Osteocyte (in vitro differentiated cells): ENCODE data around the gene TMEM175. TPM values are rescaled to one million over a fixed set of nuclear protein-coding genes. Genes with fewer than 3 reads are reported as not detected.

Experiments
- DNase-seq: peaks from one replicate; pipeline ENCODE4 v3.0.0; 2021; ENCODE audit warnings: mixed read lengths; ENCODE audit not compliant: unreplicated experiment; ENCODE audit errors: extremely low spot score
- H3K27ac Mint-ChIP-seq: one replicate; pipeline ENCODE4 v1.8.0; 2021; ENCODE audit warnings: mild to moderate bottlenecking, mixed read lengths; ENCODE audit not compliant: unreplicated experiment
- H3K27me3 Mint-ChIP-seq: one replicate; pipeline ENCODE4 v1.8.0; 2021; ENCODE audit warnings: mixed read lengths; ENCODE audit not compliant: unreplicated experiment
- H3K36me3 Mint-ChIP-seq: one replicate; pipeline ENCODE4 v1.8.0; 2021; ENCODE audit warnings: mixed read lengths; ENCODE audit not compliant: unreplicated experiment
- H3K4me1 Mint-ChIP-seq: one replicate; pipeline ENCODE4 v1.8.0; 2021; ENCODE audit warnings: mixed read lengths; ENCODE audit not compliant: unreplicated experiment
- H3K4me3 Mint-ChIP-seq: one replicate; pipeline ENCODE4 v1.8.0; 2021; ENCODE audit warnings: mild to moderate bottlenecking, moderate library complexity, mixed read lengths; ENCODE audit not compliant: unreplicated experiment
- H3K9me3 Mint-ChIP-seq: one replicate; pipeline ENCODE4 v1.8.0; 2021; ENCODE audit warnings: mixed read lengths; ENCODE audit not compliant: unreplicated experiment
- CTCF ChIP-seq: fragments of 200-600 bp; sonication (generic); IDR thresholded peaks from 2 replicates; pipeline ENCODE4 v1.5.0; 2021; ENCODE audit warnings: antibody characterized with exemption, mild to moderate bottlenecking, moderate library complexity
- total RNA-seq: library from RNA; stranded (reverse); gene quantifications from 2 replicates; pipeline ENCODE4 v1.2.1, GENCODE V29; 2021

The TMEM175 gene
- total RNA-seq, 1 donor from 2014 or later = 39.7 TPM

GRCh38 chr4:965048-965765 is 32.9 kb downstream of the TMEM175 start:
- DNase-seq = no peak
- no peak for TF ChIP-seq CTCF
- no peaks in the 10 kb centered on the region for H3K27me3 Mint-ChIP-seq
- no peak overlapping the region for H3K4me3 Mint-ChIP-seq
- H3K36me3 Mint-ChIP-seq = no peaks in the 10 kb centered on the region
- H3K4me1 Mint-ChIP-seq = no peaks in the 10 kb centered on the region
- H3K9me3 Mint-ChIP-seq = no peaks in the 10 kb centered on the region
- H3K27ac Mint-ChIP-seq = no peak overlapping the region

- H3K27me3 Mint-ChIP-seq = no peaks in the 10 kb centered on the region
- H3K27ac Mint-ChIP-seq = no peak overlapping the region
- H3K4me3 Mint-ChIP-seq = no peak overlapping the region
- no peak for TF ChIP-seq CTCF
- H3K9me3 Mint-ChIP-seq = no peaks in the 10 kb centered on the region
- H3K4me1 Mint-ChIP-seq = no peaks in the 10 kb centered on the region
- DNase-seq = no peak
- H3K36me3 Mint-ChIP-seq = no peaks in the 10 kb centered on the region
Measured at GRCh38 chr4:965766-966134, 33.5 kb downstream of the TMEM175 start.

- no peaks in the 10 kb centered on the region for H3K27me3 Mint-ChIP-seq
- no peaks in the 10 kb centered on the region for H3K9me3 Mint-ChIP-seq
- peaks cover 3% of the 10 kb centered on the region for H3K4me1 Mint-ChIP-seq
- H3K4me3 Mint-ChIP-seq = no peak overlapping the region
- H3K27ac Mint-ChIP-seq = no peak overlapping the region
- no peak for DNase-seq
- no peak for TF ChIP-seq CTCF
- no peaks in the 10 kb centered on the region for H3K36me3 Mint-ChIP-seq
Measured at GRCh38 chr4:966266-967112, 34.2 kb downstream of the TMEM175 start.

GRCh38 chr4:967113-968104 is 35.1 kb downstream of the TMEM175 start:
- peaks cover 7% of the 10 kb centered on the region for H3K4me1 Mint-ChIP-seq
- no peak for TF ChIP-seq CTCF
- H3K36me3 Mint-ChIP-seq = no peaks in the 10 kb centered on the region
- DNase-seq = no peak
- no peaks in the 10 kb centered on the region for H3K27me3 Mint-ChIP-seq
- H3K27ac Mint-ChIP-seq = no peak overlapping the region
- no peaks in the 10 kb centered on the region for H3K9me3 Mint-ChIP-seq
- H3K4me3 Mint-ChIP-seq = no peak overlapping the region
